Calu3 (cell line): ENCODE measurements around the gene TECPR2. TPM values are rescaled to one million over a fixed set of nuclear protein-coding genes. Genes with fewer than 3 reads are reported as not detected.
A peak's percentile ranks its signal among the peaks of the same experiment; 100 is the strongest.

Experiments used
- BruUV-seq: library from RNA; stranded (reverse); fragments of 400-500 nt; replicated peaks from 2 replicates; lab custom pipeline; 2021; lab: Mats Ljungman, UMichigan
- CTCF ChIA-PET: fragments of 300-600 bp; sonication (Branson Sonifier 250); formaldehyde crosslinking; loops from one replicate; lab custom pipeline; 2022; ENCODE audit warnings: antibody characterized with exemption; lab: Charles Lee
- DNase-seq: peaks from one replicate; pipeline ENCODE4 v3.0.0; 2022
- H3K27ac Mint-ChIP-seq: one replicate; pipeline ENCODE4 v1.8.0; 2022; ENCODE audit warnings: mixed read lengths; ENCODE audit not compliant: unreplicated experiment
- H3K27me3 Mint-ChIP-seq: one replicate; pipeline ENCODE4 v1.8.0; 2022; ENCODE audit warnings: mixed read lengths; ENCODE audit not compliant: unreplicated experiment
- H3K36me3 Mint-ChIP-seq: one replicate; pipeline ENCODE4 v1.8.0; 2022; ENCODE audit warnings: mild to moderate bottlenecking, moderate library complexity, mixed read lengths; ENCODE audit not compliant: insufficient read depth, unreplicated experiment
- H3K4me1 Mint-ChIP-seq: one replicate; pipeline ENCODE4 v1.8.0; 2022; ENCODE audit warnings: mild to moderate bottlenecking, low read depth, mixed read lengths; ENCODE audit not compliant: unreplicated experiment
- H3K4me3 Mint-ChIP-seq: one replicate; pipeline ENCODE4 v1.8.0; 2022; ENCODE audit warnings: mild to moderate bottlenecking, low read depth, moderate library complexity, mixed read lengths; ENCODE audit not compliant: unreplicated experiment
- H3K9me3 Mint-ChIP-seq: one replicate; pipeline ENCODE4 v1.8.0; 2022; ENCODE audit warnings: low read depth, mixed read lengths; ENCODE audit not compliant: unreplicated experiment
- CTCF ChIP-seq: fragments of 200-600 bp; IDR thresholded peaks from one replicate; pipeline ENCODE4 v1.8.0; 2022; ENCODE audit warnings: antibody characterized with exemption; ENCODE audit not compliant: unreplicated experiment
- intact Hi-C: fragments of 100-400 bp; cut with micrococcal nuclease; formaldehyde crosslinking; loops from one replicate; pipeline ENCODE4 v1.10.0; 2022; ENCODE audit not compliant: unreplicated experiment
- total RNA-seq: library from RNA; stranded (reverse); gene quantifications from 2 replicates; pipeline ENCODE4 v1.2.3, GENCODE V29; 2022

Gene TECPR2
- total RNA-seq, 1 experiment from 2014 or later: 21.7 TPM

DNA sequence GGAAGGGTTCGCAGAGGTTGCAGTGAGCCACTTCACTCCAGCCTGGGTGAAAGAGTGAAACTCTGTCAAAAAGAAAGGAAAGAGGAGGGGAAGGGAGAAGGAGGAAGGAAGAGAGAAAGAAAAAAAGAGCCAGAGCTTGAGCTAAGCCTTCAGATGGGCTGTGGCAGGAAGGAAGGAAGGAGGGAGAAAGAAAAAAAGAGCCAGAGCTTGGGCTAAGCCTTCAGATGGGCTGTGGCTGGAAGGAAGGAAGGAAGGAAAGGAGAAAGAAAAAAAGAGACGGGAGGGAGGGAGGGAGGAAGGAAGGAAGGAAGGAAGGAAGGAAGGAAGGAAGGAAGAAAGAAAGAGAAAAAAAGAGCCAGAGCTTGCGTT, 160.4 kb downstream of the TECPR2 start:
- CTCF ChIA-PET: interaction anchor here (0.6 to 1.9 kb wide), 4 partner anchors 71 to 171 kb away, joined by 3 to 11 read pairs (median 6); no protein-coding TSS in a partner anchor
- no peaks in the 10 kb centered on the region for H3K27me3 Mint-ChIP-seq
- H3K4me3 Mint-ChIP-seq: peak overlapping the region; percentile 1
- H3K36me3 Mint-ChIP-seq: peaks cover 16% of the 10 kb centered on the region
- peak overlapping the region; percentile 2 for H3K27ac Mint-ChIP-seq
- BruUV-seq: no TSS peak
- intact Hi-C loops: no loop called here
- TF ChIP-seq CTCF: no peak
- H3K4me1 Mint-ChIP-seq: peaks cover 26% of the 10 kb centered on the region
- no peaks in the 10 kb centered on the region for H3K9me3 Mint-ChIP-seq
- DNase-seq: no peak

DNA sequence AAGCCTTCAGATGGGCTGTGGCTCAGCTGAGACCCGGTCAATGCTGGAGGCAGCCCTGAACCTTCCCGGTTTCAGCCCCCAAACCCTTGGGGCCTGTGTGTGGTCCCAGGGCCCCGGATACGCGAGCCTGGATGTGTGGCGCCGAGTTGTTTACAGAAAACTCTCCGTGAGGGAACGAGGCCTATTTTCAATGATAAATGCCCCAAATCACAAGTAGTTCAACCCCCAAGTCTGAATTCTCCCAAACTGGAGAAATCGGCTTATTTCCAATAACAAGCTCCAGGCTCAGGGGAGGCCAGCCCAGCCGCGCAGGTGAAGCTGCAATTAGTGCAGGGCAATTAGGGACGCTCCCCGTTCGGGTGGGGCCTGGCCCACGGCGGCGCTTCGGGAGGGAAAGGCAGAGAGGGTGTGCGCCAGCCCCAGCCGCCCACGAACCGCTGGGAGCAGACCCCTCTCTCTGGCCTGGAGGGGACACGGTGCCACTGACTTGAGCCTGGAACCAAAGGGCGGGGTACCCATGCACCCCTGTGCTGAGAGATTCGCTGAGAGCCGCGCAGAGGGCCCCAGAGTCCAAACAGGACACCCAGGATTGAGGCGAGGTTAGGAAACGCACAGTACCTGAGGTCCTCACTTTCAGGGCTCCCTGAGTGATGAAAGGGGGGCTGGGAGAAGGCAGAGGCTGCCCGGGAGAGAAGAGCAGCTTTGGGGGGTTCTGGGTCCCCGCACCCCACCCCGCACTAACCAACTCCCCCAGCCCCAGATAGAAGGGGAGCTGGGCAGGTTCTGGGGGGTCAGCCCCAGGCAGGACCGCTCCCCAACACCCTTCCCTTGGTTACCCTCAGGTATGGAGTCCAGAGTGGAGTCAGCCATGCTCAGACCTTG, 161.1 kb downstream of the TECPR2 start:
- CTCF ChIA-PET: interaction anchor here (0.7 to 1.9 kb wide), 10 partner anchors 15 to 206 kb away, joined by 3 to 11 read pairs (median 4); no protein-coding TSS in a partner anchor
- peaks cover 26% of the 10 kb centered on the region for H3K4me1 Mint-ChIP-seq

GRCh38 chr14:102524451-102525218, 161.9 kb downstream of the TECPR2 start:
- Mint-ChIP-seq H3K27ac (peak overlapping the region; percentile 91), H3K9me3 (no peaks in the 10 kb centered on the region), H3K4me1 (peaks cover 26% of the 10 kb centered on the region), H3K4me3 (peak overlapping the region; percentile 97), H3K27me3 (no peaks in the 10 kb centered on the region), H3K36me3 (peaks cover 16% of the 10 kb centered on the region)
- DNase-seq: peak; percentile 99
- intact Hi-C loops: loop anchor here (2.0 kb wide), 1 partner anchor 68 kb away; the partner anchor contains the start of gene RCOR1
- TF ChIP-seq CTCF: peak; percentile 90
- BruUV-seq: TSS peak; percentile 91
- CTCF ChIA-PET: interaction anchor here (0.7 to 1.9 kb wide), 11 partner anchors 8 to 207 kb away, joined by 3 to 11 read pairs (median 4); no protein-coding TSS in a partner anchor

More for the DNA sequence above, 161.1 kb downstream of the TECPR2 start:
- Mint-ChIP-seq H3K4me3 (peak overlapping the region; percentile 97), H3K27me3 (no peaks in the 10 kb centered on the region), H3K9me3 (no peaks in the 10 kb centered on the region), H3K27ac (peak overlapping the region; percentile 2), H3K36me3 (peaks cover 16% of the 10 kb centered on the region)
- no TSS peak for BruUV-seq
- no peak for DNase-seq
- intact Hi-C loops: loop anchor here (2.0 kb wide), 1 partner anchor 69 kb away; the partner anchor contains the start of gene RCOR1
- no peak for TF ChIP-seq CTCF

DNA sequence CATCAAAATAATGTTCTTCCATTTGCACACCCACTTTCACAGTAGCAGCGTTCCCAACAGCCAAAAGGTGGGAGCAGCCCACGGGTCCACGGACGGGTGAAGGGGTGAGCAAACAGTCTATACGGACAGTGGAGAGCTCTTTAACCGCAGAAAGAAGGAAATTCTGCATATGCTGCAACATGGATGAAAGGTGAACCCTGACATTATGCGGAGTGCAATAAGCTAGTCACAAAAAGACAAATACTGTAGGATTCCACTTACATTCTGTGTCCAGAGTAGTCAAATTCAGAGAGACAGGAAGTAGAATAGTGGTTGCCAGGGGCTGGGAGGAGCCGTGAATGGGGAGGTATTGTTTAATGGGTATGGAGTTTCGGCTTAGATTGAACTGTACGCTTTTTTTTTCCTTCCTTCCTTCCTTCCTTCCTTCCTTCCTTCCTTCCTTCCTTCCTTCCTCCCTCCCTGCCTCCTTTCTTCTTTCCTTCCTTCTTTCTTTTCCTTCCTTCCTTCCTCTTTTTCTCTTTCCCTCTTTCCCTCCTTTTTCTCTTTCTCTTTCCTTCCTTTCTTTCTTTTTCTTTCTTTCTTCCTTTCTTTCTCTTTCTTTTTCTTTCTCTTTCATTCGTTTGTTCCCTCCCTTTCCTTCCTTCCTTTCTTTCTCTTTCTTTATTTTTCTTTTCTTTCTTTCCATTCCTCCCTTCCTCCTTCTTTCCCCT, 162.6 kb downstream of the TECPR2 start:
- TSS peak; percentile 97 for BruUV-seq

More for the DNA sequence above, 162.6 kb downstream of the TECPR2 start:
- Mint-ChIP-seq H3K9me3 (no peaks in the 10 kb centered on the region), H3K4me3 (peak overlapping the region; percentile 97), H3K27ac (peak overlapping the region; percentile 91), H3K36me3 (peaks cover 16% of the 10 kb centered on the region), H3K4me1 (peaks cover 26% of the 10 kb centered on the region), H3K27me3 (no peaks in the 10 kb centered on the region)
- DNase-seq: peak; percentile 52
- intact Hi-C loops: loop anchor here (2.0 kb wide), 1 partner anchor 67 kb away; the partner anchor contains the start of gene RCOR1
- no peak for TF ChIP-seq CTCF
- CTCF ChIA-PET: interaction anchor here (1.2 to 1.9 kb wide), 9 partner anchors 9 to 208 kb away, joined by 3 to 11 read pairs (median 5); no protein-coding TSS in a partner anchor
